ENCODE data around the gene RSBN1L.
"Not testable (repeated sequence)": the region's sequence is repeated elsewhere in the genome, so short reads cannot be mapped to it uniquely, and the experiment has no call there.

The RSBN1L gene

DNA sequence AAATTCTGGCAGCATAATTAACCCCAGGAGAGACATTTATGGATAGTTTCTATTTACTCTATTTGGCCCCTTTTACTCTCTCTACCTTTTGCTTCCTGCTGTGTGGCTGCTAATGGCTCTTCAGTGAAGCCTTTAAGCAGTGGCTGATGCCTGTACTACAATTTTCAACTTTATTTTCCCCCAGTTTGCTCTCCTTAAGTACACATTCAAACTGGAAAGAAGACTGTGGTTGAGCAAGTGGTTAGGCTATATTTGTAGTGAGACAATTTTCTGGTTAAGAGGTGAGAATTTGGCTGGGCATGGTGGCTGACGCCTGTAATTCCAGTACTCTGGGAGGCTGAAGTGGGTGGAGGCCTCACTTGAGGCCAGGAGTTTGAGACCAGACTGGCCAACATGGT lies 8.5 kb upstream of the RSBN1L start:
- no peak for DNase-seq (ENCODE audit: low read depth)

DNA sequence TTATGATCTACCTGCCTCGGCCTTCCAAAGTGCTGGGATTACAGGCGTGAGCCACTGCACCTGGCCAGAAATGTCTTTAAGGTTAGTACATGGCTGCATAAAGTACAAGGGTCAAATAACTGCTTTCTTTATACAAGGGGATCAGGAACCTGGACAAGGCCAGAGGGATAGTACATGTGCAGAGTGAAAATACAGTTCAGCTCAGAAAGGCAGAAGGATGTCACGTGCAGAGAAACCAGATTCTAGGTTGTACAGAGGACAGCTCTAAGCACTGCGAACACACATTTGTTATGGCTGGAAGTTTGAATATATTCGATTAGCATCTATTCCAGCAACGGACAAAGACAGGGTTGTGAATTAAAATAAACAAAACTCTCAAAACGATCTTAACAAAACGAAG lies 6.0 kb upstream of the RSBN1L start:
- no peak for DNase-seq (ENCODE audit: low read depth)

DNA sequence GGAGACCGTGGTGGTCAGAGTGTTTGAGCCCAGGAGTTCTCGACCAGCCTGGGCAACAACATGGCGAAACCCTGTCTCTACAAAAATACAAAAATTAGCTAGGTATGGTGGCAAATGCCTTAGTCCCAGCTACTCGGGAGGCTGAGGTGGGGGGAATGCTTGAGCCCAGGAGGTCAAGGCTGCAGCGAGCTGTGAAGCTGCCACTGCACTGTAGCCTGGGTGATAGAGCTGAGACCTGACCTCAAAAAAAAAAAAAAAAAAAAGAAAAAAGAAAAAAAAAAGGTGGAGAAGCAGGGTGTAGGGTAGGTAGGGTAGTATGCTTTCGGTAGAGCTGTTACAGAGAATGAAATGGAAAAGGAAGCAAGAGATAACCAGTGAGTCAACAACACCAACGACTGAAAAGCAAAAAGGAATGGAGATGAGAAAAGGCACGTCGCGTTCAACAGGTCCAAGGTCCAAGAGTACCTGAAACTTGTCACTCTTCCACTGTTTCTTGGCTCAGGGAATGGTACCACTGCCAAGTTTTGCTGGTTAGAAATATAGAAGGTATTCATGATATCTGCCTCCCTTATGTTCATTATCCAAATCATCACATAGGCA lies 4.3 kb upstream of the RSBN1L start:
- DNase-seq (ENCODE audit: low read depth) = no peak

DNA sequence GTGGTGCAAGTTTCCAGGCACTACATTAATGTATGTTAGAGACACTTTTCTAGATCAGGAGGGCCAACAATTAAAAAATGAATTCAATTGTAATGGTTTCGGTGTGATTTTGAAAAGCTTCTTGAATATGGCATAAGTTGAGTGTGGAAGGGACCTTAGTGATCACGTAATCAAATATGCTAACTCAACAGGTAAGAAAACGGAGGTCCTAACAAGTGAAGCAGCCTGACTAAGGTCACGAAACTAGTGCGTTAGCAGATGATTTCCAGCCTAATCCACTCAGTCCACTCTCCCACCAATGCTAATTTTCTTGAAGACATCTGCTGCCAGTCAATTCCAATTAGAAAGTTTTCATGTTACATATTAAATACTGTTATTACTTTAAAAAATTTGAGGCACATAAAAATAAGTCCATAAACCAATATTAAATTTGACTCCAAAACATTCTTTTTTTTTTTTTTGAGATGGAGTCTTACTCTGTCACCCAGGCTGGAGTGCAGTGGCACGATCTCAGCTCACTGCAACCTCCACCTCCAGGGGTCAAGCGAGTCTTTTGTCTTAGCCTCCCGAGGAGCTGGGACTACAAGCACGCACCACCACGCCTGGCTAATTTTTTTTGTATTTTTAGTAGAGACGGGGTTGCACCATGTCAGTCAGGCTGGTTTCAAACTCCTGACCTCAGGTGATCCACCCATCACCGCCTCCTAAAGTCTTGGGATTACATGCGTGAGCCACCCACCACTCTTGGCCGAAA lies 2.3 kb upstream of the RSBN1L start:
- DNase-seq (ENCODE audit: low read depth) = no peak

DNA sequence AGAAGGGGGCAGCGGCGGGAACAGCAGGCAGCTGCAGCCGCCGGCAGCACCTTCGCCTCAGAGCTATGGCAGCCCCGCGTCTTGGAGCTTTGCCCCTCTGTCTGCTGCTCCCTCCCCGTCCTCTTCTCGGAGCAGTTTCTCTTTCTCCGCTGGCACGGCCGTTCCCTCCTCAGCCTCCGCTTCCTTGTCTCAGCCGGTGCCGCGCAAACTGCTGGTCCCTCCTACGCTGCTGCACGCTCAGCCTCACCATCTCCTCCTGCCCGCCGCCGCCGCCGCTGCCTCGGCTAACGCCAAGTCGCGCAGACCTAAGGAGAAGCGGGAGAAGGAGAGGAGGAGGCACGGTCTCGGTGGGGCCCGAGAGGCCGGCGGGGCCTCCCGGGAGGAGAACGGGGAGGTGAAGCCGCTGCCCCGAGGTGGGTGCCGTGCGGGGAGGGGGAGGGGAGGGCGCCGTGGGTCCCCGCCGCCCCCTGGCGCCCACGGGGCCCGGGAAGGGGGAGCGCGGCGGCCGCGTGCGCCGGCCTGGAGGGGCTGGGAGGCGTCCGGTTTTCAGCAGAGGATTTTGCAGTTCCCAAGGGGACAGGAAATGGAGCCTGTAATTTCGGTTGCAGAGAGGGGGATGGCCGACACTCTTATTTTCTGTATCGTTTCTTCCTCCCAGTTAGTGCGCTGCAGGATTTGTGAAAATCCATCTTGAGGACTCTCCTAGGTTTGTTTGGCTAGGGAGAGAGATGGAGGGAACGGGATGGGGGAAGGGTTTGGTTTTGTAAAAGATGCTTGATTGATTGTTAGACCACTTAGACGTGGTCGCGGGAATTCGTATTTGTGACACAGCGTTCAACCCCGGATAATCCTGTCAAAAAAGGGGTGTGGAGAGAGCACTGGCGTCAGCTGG lies 630 bp downstream of the RSBN1L start:
- DNase-seq (ENCODE audit: low read depth) = peak; percentile 10

DNA sequence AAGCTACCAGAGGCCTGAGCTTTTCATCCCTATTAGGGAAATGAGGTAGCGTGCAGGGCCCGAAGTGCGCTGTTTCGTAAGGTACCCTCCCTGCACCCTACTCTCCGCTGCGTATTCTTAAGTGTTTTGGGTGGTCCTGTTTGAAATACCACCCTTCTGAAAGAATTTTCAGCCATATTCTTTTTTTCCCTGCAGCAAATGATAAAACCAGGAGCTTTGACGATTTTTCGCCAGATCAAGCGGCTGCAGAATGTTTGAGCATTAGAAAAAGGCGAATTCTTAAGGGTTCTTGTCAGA lies 1.2 kb downstream of the RSBN1L start:
- DNase-seq (ENCODE audit: low read depth) = no peak

DNA sequence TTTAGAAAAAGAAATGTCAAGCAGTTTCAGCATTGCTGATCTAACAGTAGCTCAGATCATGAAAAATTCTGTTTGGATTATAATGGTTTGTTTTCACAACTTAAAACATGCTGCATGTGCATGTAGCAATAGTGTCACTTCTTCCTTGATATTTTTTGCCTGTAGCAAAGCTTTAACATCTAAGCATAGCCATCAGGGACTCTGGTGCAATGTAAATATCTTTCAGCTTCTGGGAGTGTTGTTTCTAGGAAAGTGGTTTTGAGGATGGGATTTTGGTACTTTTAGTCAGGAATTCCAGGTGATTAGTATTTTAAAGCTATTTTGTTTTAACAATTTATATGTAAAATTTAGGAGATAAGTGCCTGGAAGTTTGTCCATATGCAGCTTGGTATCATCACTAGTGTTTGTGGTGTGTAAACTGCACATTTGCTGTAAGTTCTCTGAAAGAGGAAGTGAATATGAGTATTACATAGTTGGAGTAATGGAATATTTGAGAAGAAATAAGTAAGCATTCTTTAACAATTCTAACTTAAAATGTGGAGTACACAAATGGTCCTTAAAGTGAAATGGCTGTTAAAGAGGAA lies 1.9 kb downstream of the RSBN1L start:
- no peak for DNase-seq (ENCODE audit: low read depth)

DNA sequence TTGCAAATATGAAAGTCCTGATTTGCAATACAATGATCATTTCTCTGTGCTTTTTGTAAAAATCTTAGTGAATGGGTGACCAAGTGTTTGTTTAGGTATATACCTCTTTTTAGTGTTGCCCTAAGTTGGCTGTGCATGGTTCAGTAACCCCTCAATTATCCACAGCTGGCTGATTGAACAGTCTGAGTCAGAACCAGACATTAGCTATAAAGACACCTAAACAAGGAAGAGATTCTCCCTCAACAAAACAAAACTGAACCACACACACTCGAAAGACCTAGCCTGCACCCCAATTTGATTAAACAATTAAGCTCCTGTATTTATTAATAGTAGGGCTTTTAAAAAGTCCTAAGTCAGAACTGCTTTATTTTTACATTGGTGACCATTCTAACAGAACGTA lies 2.8 kb downstream of the RSBN1L start:
- no peak for DNase-seq (ENCODE audit: low read depth)

DNA sequence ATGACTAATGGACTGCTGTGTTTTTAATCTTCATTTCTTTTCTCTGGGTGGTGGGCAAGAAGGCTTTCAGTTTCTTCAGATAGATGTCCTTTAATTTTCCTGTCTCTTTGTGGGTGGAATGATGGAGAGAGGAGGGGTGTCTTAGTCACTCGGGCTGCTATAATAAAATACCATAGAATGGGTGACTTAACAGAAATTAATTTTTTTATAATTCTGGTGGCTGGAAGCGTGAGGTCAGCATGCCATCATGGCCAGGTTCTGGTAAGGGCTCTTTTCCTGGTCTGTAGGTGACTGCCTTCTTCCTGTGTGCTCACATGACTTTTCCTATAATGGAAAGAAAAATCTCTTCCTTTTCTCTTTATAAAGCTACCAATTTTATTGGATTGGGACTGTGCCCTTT lies 6.3 kb downstream of the RSBN1L start:
- no peak for DNase-seq (ENCODE audit: low read depth)

DNA sequence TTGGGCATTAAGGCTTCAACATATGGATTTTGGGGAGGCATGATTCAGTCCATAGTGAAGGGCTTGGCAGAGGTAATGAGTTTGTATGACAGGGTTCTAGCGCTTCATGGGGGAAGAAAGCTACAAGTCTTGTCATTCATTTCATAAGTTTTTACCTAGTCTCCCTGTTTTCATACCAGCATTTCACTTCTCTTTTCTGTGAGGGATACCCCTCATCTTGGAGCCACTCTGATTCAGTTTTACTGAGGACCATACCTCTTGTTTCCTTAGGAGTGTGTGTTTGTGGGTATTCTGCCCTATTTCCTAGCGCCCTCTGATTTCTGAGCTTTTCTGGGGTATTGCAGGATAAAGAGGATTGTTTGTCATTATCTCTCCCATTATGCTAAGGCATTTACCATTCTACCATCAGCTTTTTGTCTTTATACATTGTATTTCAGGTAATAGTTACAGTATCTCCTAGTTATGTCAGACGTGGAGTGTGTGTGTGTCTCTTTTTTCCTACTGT lies 6.8 kb downstream of the RSBN1L start:
- no peak for DNase-seq (ENCODE audit: low read depth)

DNA sequence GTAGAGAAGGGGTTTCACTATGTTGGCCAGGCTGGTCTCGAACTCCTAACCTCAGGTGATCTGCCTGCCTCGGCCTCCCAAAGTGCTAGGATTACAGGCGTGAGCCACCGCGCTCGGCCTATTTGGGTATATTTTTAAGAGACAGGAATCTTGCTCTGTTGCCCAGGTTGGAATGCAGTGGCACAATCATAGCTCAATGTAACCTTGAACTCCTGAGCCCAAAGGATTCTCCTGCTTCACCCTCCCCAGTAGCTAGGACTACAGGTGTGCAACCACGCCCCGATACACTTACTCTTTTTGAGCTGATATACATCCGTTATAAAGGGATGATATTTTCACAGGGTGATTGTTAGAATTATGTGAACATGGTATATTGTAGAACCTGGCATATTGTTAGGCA lies 7.4 kb downstream of the RSBN1L start:
- not testable (repeated sequence) for DNase-seq (ENCODE audit: low read depth)

DNA sequence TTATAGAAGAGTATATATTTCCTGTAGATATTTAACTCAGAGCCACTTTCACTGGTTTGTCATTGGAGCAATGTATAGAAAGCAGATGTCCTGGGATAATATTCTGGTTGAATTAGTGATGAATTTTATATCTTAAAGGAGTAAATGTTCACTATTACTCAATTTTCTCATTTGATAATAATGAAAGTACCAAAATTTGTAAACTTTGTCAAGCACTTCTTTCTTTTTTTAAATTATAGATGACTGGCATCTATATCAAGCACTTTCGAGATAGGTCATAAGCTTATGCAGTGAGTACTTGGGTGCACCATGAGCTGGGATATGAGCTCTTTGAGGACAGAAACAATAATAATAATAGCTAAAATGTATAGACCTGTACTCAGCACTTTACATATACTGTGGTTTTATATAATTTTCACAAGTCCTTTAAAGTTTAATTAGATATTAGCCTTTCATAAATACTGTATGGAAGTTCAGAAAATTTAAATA lies 11.3 kb downstream of the RSBN1L start:
- DNase-seq (ENCODE audit: low read depth) = no peak

DNA sequence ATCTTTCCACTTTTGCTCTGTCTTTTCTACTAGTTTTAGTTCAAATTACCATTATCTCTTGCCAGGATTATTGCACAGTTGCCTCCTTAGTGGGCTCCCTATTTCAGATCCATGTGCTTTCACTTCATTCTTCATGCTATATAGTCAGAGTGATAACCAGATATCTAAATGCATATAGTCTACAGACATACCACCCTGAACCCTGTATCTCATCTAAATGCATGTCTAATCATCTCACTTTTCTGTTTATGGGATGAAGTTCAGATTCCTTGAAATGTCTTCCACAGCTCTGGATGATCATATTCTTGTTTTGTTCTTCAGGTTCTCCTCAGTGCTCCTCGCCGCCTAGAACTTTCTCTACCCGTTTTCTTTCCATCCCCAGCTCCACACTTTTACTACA lies 13.8 kb downstream of the RSBN1L start:
- no peak for DNase-seq (ENCODE audit: low read depth)

DNA sequence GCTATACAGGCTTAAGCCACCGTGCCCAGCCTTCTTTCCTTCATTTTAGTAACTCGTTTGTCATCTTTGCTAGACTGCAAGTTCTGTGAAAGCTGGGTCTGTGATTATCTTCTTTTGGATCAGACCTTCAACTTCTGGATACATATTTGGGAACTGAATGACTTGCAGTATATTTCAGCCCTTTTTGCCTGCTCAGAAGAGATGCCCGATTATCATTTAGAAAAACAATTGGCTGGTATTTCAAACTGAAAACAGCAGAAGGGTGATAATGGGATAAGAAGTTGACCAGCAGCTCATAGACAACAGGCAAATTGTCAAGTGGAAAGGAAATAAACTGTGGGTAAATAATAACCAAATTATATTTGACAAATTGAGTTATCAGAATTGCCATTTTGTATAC lies 14.6 kb downstream of the RSBN1L start:
- no peak for DNase-seq (ENCODE audit: low read depth)

DNA sequence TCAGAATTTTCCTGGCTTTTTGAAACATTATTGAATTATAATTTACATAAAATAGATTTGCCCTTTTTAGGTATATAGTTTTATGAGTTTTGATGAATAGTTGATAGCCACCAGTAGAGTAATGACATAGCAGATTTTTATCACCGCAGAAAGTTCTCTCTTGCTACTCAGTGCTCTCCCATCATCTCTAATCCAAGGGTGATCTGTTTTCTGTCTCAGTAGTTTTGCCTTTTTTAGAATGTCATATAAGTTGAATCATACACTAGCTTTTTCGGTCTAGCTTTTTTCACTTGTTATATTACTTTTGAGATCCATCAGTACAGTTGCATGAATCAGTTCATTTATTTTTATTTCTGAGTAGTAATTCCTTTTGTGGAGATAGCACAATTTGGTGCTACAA lies 17.9 kb downstream of the RSBN1L start:
- DNase-seq (ENCODE audit: low read depth) = no peak

DNA sequence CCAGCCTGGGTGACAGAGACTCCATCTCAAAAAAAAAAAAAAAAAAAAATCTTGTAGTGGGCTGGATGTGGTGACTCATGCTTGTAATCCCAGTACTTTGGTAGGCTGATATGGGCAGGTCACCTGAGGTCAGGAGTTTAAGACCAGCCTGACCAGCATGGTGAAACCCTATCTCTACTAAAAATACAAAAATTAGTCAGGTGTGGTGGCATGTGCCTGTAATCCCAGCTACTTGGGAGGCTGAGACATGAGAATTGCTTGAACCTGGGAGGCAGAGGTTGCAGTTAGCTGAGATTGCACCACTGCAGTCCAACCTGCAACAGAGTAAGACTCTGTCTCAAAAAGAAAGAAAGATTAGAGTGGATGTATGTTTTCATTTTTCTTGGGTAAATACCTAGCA lies 18.7 kb downstream of the RSBN1L start:
- DNase-seq (ENCODE audit: low read depth) = not testable (repeated sequence)

DNA sequence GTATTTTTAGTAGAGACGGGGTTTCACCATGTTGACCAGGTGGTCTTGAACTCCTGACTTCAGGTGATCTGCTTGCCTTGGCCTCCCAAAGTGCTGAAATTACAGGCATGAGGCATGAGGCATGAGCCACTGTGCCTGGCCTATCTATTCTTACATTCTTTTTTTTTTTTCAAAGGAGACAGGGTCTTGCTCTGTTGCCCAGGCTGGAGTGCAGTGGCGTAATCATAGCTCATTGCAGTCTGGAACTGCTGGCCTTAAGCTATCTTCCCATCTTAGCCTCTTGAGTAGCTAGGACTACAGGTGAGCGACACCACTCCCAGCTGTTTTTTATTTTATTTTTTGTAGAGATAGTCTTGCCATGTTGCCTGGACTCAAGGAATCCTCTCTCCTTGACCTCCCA lies 20.5 kb downstream of the RSBN1L start:
- no peak for DNase-seq (ENCODE audit: low read depth)

DNA sequence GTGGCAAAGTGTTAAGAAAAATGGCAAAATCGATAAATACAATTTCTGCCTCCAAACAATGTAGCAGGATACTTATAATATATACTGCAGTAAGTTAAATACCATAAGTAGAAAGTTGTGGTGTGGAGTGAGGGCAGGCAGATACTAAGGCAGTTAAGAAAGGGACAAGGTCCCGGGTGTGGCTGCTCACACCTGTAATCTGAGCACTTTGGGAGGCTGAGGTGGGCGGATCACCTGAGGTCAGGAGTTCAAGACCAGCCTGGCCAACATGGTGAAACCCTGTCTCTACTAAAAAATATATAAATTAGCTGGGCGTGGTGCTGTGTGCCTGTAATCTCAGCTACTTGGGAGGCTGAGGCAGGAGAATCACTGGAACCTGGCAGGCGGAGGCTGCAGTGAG lies 21.3 kb downstream of the RSBN1L start:
- DNase-seq (ENCODE audit: low read depth) = not testable (repeated sequence)

DNA sequence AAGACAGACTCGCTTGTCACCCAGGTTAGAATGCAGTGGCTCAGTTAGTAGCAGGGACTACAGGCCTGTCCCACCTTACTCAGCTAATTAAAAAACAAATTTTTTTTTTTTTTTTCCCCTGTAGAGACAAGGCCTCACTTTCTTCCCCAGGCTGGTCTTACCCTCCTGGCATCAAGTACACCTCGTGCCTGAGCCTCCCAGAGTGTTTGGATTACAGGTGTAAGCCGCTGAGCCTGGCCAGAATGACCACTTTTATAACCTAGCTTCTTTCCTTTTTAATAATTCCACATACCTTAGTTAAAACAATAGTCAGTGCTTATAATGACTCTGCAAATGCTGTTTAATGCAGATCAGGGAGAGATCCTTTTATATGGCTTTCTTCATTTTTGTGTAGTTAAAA lies 31.3 kb downstream of the RSBN1L start:
- DNase-seq (ENCODE audit: low read depth) = no peak

DNA sequence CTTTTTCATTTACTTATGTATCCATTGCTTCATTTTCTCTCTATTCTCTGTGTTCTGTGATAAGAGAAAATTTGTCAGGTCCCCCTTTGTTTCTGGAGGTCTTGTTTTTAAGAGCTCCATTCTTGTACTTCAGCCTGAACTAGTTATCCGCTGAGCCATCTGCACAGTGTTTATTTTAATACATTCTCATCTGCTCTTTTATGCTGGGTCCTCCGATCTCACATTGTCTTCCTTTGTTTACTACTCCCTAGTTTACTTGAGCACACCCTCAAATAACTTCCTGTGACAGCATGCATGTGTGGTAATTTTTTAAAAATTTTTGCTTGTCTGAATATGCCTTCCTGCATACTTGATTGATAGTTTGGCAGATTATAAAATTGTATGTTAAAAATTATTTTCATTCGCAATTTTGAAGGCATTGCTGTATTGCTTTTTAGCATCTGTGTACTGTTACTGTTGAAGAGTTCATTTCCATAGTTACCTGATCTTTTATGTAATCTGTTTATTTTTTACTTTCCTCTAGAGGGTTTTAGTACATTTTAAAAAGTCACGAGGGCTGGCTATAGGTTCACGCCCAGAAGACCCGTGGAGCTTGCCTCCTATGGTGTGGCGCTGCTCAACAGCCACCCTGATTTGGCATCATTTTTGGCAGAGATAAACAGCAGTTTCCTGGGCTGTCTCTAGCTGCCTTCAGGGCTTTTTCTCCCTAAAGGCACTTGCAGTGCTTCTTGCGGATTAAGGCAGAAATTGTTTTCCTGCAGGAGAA lies 31.9 kb downstream of the RSBN1L start:
- no peak for DNase-seq (ENCODE audit: low read depth)

DNA sequence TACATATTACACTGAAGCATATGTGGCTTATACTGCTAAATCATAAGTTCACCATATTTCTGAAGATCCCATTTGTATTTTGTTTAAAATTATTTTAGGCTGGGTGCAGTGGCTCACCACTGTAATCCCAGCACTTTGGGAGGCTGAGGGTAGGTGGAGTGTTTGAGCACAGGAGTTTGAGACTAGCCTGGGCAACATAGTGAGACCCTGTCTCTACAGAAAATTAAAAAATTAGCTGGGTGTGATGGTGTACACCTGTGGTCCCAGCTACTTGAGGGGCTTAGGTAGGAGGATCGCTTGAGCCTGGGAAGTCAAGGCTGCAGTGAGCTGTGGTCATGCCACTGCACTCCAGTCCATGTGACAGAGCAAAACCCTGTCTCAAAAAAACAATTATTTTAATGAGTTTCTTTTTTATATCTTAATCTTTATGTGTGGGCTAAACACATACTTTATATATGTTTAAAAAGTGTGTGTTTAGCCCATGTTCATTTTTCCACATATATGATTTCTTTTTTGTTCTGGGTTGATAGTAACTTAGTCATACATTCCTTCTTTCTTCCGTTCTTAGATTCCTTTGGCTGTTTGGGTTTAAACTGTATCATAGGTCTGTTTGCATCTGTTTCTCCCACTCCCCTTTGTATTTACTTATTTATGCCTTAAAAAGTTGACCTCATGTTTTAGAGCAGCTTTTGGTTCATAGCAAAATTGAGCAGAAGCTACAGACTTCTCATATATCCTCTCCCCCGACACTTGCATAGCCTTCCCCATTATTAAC lies 33.5 kb downstream of the RSBN1L start:
- DNase-seq (ENCODE audit: low read depth) = no peak

Data from stimulated activated CD8-positive, alpha-beta memory T cell treated with anti-CD3 and anti-CD28 coated beads, Interleukin-12 subunit alpha, Interleukin-12 subunit beta, amount 100 ng/mL, for 1 hour (primary cell).